Caco-2 (cell line): ENCODE measurements around the gene JAK1. TPM values are rescaled to one million over a fixed set of nuclear protein-coding genes. Genes with fewer than 3 reads are reported as not detected.

Experiments used
- BruUV-seq: library from RNA; stranded (reverse); fragments of 400-500 nt; replicated peaks from 2 replicates; lab custom pipeline; 2021; lab: Mats Ljungman, UMichigan
- CTCF ChIA-PET: fragments of 300-600 bp; sonication (Branson Sonifier 250); formaldehyde crosslinking; loops from one replicate; lab custom pipeline; 2022; ENCODE audit warnings: antibody characterized with exemption; lab: Charles Lee
- POLR2A ChIA-PET: fragments of 300-600 bp; sonication (Branson Sonifier 250); formaldehyde crosslinking; loops from one replicate; lab custom pipeline; 2022; ENCODE audit warnings: antibody characterized with exemption; lab: Charles Lee
- DNase-seq, 2 experiments: peaks; one replicate each; pipeline versions ENCODE4 v3.0.0 to v3.0.0-alpha.2; 2020 to 2022
- H3K27me3 ChIP-seq: replicated peaks from 2 replicates; pipeline ENCODE4 v1.6.0; 2011; ENCODE audit warnings: low read length; ENCODE audit not compliant: control insufficient read depth, insufficient read depth
- H3K36me3 ChIP-seq: 2 replicates; pipeline ENCODE4 v1.5.1; 2011; ENCODE audit warnings: low read length; ENCODE audit not compliant: control insufficient read depth, insufficient read depth
- H3K4me1 ChIP-seq: fragments of 250-450 bp; sonication (Bioruptor Pico); 2 replicates; pipeline ENCODE4 v1.5.1; 2020; ENCODE audit warnings: mild to moderate bottlenecking
- H3K4me3 ChIP-seq: 2 replicates; pipeline ENCODE4 v1.5.1; 2011; ENCODE audit warnings: low read depth, mild to moderate bottlenecking, control low read depth, low read length
- H3K9me3 ChIP-seq: fragments of 250-450 bp; sonication (Bioruptor Pico); 2 replicates; pipeline ENCODE4 v1.5.1; 2020; ENCODE audit warnings: mild to moderate bottlenecking, moderate library complexity
- H3K27ac Mint-ChIP-seq: one replicate; pipeline ENCODE4 v1.8.0; 2022; ENCODE audit warnings: mixed read lengths; ENCODE audit not compliant: unreplicated experiment
- H3K27me3 Mint-ChIP-seq: one replicate; pipeline ENCODE4 v1.8.0; 2022; ENCODE audit warnings: mixed read lengths; ENCODE audit not compliant: insufficient read depth, unreplicated experiment
- H3K36me3 Mint-ChIP-seq: one replicate; pipeline ENCODE4 v1.8.0; 2022; ENCODE audit warnings: mild to moderate bottlenecking, mixed read lengths; ENCODE audit not compliant: insufficient read depth, unreplicated experiment
- H3K4me1 Mint-ChIP-seq: one replicate; pipeline ENCODE4 v1.8.0; 2022; ENCODE audit warnings: low read depth, mixed read lengths; ENCODE audit not compliant: unreplicated experiment
- H3K4me3 Mint-ChIP-seq: one replicate; pipeline ENCODE4 v1.8.0; 2022; ENCODE audit warnings: mild to moderate bottlenecking, moderate library complexity, mixed read lengths; ENCODE audit not compliant: unreplicated experiment
- H3K9me3 Mint-ChIP-seq: one replicate; pipeline ENCODE4 v1.8.0; 2022; ENCODE audit warnings: mixed read lengths; ENCODE audit not compliant: unreplicated experiment
- intact Hi-C: fragments of 100-400 bp; cut with micrococcal nuclease; formaldehyde crosslinking; loops from one replicate; pipeline ENCODE4 v1.10.0; 2022; ENCODE audit not compliant: unreplicated experiment
- total RNA-seq: library from RNA; stranded (reverse); gene quantifications from 2 replicates; pipeline ENCODE4 v1.2.3, GENCODE V29; 2022
- TF ChIP-seq, protein P1 (sequence below), 2 experiments: fragments of 200-600 bp in 1 of 2; IDR thresholded peaks; 1 replicate in 1 of 2; 2 replicates in 1 of 2; pipeline versions ENCODE4 v1.5.1 to v1.8.0; 2011 to 2022; ENCODE audit warnings: antibody characterized with exemption in 1 of 2, control low read depth in 1 of 2, inconsistent platforms in 1 of 2, low read depth in 1 of 2, low read length in 1 of 2, mild to moderate bottlenecking in 1 of 2, moderate library complexity in 1 of 2; ENCODE audit not compliant: insufficient read depth in 1 of 2, severe bottlenecking in 1 of 2, unreplicated experiment in 1 of 2

JAK1 gene
- total RNA-seq, 1 experiment from 2014 or later, result 35.5 TPM

DNA sequence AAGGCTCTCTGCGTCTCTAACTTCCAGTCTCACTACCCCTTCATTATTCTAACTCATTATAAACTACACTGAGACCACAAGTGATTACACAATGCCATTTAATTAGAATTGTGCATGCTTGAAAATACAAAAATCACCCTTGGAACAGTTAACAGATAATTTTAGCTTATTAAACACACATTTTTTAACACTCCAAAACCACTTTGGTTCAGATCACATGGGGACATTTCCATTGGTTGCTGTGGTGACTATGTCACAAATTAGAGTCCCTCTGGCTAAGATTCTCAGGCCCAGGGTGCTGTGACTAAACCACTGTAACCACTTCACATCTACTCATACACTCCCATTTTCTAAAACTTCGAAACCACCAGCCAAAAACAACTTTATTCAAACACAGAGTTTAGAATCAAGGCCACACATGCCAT lies 43.0 kb downstream of the JAK1 start:
- H3K4me1 ChIP-seq, result peaks cover 19% of the 10 kb centered on the region; the same call in 1 of the 2 replicates
- TF ChIP-seq, protein P1, sequence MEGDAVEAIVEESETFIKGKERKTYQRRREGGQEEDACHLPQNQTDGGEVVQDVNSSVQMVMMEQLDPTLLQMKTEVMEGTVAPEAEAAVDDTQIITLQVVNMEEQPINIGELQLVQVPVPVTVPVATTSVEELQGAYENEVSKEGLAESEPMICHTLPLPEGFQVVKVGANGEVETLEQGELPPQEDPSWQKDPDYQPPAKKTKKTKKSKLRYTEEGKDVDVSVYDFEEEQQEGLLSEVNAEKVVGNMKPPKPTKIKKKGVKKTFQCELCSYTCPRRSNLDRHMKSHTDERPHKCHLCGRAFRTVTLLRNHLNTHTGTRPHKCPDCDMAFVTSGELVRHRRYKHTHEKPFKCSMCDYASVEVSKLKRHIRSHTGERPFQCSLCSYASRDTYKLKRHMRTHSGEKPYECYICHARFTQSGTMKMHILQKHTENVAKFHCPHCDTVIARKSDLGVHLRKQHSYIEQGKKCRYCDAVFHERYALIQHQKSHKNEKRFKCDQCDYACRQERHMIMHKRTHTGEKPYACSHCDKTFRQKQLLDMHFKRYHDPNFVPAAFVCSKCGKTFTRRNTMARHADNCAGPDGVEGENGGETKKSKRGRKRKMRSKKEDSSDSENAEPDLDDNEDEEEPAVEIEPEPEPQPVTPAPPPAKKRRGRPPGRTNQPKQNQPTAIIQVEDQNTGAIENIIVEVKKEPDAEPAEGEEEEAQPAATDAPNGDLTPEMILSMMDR (IDR thresholded peaks at IDR 0.05; ENCODE audit: insufficient read depth in 1 of 2, low read depth in 1 of 2, low read length in 1 of 2, severe bottlenecking in 1 of 2, unreplicated experiment in 1 of 2), result no peak

DNA sequence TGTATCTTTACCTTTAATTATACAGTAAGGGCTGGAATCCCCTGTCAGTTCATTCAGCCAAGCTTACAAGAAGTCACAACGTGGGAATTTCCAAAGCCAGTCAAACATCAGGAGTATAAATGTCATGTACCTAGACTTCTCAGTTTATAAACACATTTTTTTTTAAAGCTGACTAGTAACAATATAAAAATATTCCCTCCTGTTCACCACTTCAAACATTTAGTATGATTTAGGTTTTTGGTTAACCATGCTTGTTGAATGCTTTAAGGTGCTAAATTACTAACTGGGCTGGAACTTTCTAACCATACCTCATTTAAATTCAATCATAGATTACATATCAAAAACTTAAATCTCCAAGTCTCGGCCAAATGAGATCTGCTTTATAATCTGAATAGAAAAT lies 44.0 kb downstream of the JAK1 start:
- H3K36me3 ChIP-seq, result no peaks in the 10 kb centered on the region
- H3K4me1 ChIP-seq, result peaks cover 29% of the 10 kb centered on the region
- no peaks in the 10 kb centered on the region for H3K27me3 ChIP-seq
- DNase-seq, result no peak
- Mint-ChIP-seq H3K4me1 (peaks cover 17% of the 10 kb centered on the region), H3K27me3 (no peaks in the 10 kb centered on the region), H3K4me3 (no peak overlapping the region), H3K9me3 (no peaks in the 10 kb centered on the region), H3K36me3 (no peaks in the 10 kb centered on the region), H3K27ac (no peak overlapping the region)
- TF ChIP-seq, protein P1 (IDR thresholded peaks at IDR 0.05; ENCODE audit: insufficient read depth in 1 of 2, low read depth in 1 of 2, low read length in 1 of 2, severe bottlenecking in 1 of 2, unreplicated experiment in 1 of 2), result no peak
- intact Hi-C loops, result no loop called here
- BruUV-seq, result no TSS peak
- ChIA-PET CTCF (interaction anchor here (0.6 kb wide), 1 partner anchor 62 kb away, joined by 3 read pairs; no protein-coding TSS in a partner anchor), POLR2A (no interaction called here)
- H3K4me3 ChIP-seq, result no peak overlapping the region
- no peaks in the 10 kb centered on the region for H3K9me3 ChIP-seq

More for the DNA sequence above, 43.0 kb downstream of the JAK1 start:
- H3K9me3 Mint-ChIP-seq, result no peaks in the 10 kb centered on the region
- no peak for DNase-seq
- H3K27ac Mint-ChIP-seq, result no peak overlapping the region
- Histone ChIP-seq H3K9me3 (no peaks in the 10 kb centered on the region), H3K36me3 (no peaks in the 10 kb centered on the region), H3K27me3 (no peaks in the 10 kb centered on the region), H3K4me3 (no peak overlapping the region)
- BruUV-seq, result no TSS peak
- intact Hi-C loops, result no loop called here
- no peaks in the 10 kb centered on the region for H3K27me3 Mint-ChIP-seq
- peaks cover 11% of the 10 kb centered on the region for H3K4me1 Mint-ChIP-seq
- H3K36me3 Mint-ChIP-seq, result no peaks in the 10 kb centered on the region
- H3K4me3 Mint-ChIP-seq, result no peak overlapping the region
- CTCF ChIA-PET, result no interaction called here
- POLR2A ChIA-PET, result no interaction called here

DNA sequence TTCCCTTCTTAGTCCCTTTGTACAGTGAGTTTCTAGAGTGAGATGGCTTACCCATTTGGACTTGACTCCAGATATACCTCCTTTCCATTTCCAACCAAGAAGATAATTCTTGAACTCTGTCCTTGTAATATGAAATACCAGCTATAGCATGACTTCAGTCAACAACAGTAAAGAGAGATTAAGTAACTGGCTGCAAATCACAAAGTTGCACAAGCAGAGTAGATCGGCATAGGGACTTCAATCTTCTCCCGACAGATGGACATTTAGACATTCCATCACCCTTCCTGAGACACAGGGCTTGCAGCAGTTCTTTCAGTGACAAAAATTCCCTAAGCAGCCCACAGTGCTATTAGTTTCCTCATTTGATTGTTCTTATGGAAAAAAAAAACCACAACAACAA lies 44.6 kb downstream of the JAK1 start:
- Histone ChIP-seq H3K9me3 (no peaks in the 10 kb centered on the region), H3K4me1 (peaks cover 35% of the 10 kb centered on the region), H3K4me3 (no peak overlapping the region), H3K36me3 (no peaks in the 10 kb centered on the region), H3K27me3 (no peaks in the 10 kb centered on the region)
- DNase-seq, result peak in 1 of 2 experiments; percentile 4
- ChIA-PET CTCF (no interaction called here), POLR2A (no interaction called here)
- Mint-ChIP-seq H3K27me3 (no peaks in the 10 kb centered on the region), H3K9me3 (no peaks in the 10 kb centered on the region), H3K4me3 (no peak overlapping the region), H3K4me1 (peaks cover 23% of the 10 kb centered on the region), H3K27ac (no peak overlapping the region), H3K36me3 (no peaks in the 10 kb centered on the region)
- TF ChIP-seq, protein P1 (IDR thresholded peaks at IDR 0.05; ENCODE audit: insufficient read depth in 1 of 2, low read depth in 1 of 2, low read length in 1 of 2, severe bottlenecking in 1 of 2, unreplicated experiment in 1 of 2), result no peak
- intact Hi-C loops, result no loop called here
- no TSS peak for BruUV-seq
